Measurements from ENCODE around the gene MLLT10.

MLLT10 gene

DNA sequence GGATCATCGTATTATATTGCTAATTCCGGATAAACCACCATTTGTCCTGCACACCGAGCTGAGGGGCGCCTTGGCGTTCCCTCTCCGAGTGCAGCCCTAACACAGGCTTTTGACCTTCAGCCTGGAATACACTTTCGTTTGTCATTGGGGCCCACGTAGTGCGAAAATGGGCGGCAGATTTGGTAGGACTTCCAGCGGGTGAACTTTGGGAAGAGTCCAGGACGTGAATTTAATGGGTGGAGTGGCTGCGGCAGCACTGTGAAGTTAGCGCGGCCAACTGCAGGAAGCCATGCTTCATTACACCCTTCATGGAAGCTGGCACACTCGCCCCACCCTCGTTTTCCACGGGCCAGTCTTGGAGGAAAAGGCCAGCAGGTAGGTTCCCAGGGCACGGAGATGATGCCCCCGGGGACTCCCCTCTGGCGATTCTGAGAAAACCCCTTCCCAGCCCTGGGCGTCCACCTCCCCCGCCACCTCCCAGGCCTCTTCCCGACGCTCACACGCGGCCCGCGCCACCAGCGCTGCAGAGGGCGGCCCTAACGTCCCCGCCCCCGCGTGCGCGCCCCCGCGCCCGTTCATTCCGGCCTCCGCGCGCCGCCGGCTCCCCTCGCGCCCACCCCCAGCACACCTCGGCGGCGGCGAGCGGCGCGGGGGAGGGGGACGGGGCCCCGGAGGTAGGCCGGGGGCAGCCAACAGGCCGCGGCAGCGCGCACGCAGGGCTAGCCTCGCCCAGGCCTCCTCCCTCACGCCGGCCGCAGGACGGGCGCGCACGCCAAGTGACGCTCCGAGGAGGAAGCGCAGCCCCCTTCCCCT lies at the start of gene MLLT10:
TSS of gene MLLT10 (plus strand) at position 766 of the 813 bp plus-strand sequence. CDS start 413 bp downstream, outside the sequence.
- DNase-seq (ENCODE audit: low read depth) = peak; percentile 90

DNA sequence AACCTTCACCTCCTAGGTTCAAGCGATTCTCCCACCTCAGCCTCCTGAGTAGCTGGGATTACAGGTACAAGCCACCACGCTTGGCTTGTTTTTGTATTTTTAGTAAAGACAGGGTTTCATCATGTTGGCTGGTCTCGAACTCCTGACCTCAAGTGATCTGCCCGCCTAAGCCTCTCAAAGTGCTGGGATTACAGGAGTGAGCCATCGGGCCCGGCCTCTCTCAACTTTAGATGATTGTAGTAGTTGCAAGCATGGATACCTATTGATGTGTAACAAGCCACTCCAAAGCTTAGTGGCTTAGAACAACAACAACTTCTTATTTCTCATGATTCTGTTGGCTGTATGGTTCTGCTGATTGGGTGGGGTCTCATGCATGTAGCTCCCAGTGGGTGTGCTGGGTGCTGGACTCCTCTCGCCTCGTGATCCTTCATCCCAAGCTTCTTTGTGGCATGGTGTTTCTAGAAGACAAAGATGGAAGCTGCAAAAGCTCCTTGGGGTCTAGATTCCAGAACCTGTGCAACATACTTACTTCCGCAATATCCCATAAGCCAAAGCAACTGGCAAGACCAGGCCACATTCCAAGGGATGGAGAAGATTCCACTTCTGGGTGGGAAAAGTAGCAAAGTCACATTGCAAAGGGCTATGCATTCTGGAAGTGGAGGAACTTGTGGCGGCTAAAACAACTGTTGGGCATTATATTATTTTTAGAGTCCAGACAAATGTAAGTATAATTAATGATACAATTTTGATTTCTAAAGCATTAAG lies 46.4 kb upstream of the MLLT10 start:
- no peak for DNase-seq (ENCODE audit: low read depth)

DNA sequence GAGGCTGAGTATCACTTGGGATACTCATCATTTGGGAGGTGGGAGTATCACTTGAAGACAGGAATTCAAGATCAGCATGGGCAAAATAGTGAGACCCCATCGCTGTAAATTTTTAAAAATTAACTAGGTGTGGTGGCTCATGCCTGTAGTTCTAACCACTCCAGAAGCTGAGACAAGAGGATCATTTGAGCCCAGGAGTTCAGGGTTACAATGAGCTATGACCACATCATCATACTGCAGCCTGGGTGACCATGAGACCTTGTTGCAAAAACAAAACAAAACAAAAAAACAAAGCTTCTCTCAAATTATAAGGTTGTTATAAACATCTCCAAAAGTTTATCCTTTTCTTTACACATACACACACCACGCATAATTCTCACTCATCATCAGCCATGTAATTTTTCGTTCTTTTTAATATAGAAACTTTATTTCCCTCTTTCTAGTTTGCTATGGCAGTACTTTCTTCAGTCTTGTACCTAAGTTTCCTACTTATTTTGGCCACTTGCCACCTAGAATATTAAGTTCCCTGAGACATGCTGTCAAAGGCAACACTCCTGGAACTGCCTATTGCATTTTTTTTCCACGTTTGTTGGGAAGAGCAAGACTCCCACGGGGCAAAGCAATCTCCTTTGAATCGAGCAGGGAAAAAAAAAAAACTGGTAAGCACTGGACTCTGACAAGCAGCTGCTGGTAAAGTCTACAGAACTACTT lies 45.6 kb upstream of the MLLT10 start:
- DNase-seq (ENCODE audit: low read depth) = no peak

DNA sequence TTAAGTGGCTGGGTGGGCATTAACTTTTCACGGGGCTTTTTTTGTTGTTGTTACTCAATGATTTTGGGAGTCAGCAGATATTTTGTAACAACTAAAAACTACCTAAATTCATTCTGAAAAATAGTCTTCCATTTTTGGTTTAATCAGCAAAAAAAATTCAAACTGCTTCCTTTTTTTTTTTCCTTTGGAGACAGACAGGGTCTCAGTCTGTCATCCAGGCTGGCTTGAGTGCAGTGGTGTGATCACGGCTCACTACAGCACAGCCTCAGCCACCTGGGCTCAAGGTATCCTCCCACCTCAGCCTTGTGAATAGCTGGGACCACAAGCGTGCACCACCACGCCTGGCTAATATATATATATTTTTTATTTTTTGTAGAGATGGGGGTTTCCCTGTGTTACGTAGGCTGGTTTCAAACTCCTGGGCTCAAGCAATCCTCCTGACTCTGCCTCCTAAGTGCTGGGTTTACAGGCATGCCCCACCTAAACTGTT lies 45.0 kb upstream of the MLLT10 start:
- DNase-seq (ENCODE audit: low read depth) = no peak

GRCh38 chr10:21490028-21490710 lies 43.9 kb upstream of the MLLT10 start:
- no peak for DNase-seq (ENCODE audit: low read depth)

DNA sequence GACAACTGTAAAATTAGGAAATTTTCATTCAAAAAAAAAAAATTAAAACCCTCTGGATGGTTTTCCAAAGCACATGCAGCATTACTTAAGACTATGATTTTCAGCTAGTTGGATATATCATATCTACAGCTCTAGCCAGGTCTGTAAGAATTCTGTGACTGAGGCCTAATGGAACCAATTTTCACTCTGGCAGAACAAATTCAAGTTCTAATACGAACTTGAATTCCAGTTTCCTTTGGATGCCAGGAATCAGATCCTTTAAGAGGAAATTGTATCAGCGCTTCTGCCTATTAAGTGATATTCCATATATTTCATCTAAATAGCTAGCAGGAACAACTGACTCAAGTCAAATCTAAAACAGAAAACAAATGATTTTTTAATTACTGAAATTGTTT lies 43.3 kb upstream of the MLLT10 start:
- DNase-seq (ENCODE audit: low read depth) = no peak

GRCh38 chr10:21492421-21492820 lies 41.6 kb upstream of the MLLT10 start:
- no peak for DNase-seq (ENCODE audit: low read depth)

GRCh38 chr10:21493784-21494183 lies 40.2 kb upstream of the MLLT10 start:
- DNase-seq (ENCODE audit: low read depth) = no peak

GRCh38 chr10:21494191-21495001 lies 39.6 kb upstream of the MLLT10 start:
- DNase-seq (ENCODE audit: low read depth) = no peak

DNA sequence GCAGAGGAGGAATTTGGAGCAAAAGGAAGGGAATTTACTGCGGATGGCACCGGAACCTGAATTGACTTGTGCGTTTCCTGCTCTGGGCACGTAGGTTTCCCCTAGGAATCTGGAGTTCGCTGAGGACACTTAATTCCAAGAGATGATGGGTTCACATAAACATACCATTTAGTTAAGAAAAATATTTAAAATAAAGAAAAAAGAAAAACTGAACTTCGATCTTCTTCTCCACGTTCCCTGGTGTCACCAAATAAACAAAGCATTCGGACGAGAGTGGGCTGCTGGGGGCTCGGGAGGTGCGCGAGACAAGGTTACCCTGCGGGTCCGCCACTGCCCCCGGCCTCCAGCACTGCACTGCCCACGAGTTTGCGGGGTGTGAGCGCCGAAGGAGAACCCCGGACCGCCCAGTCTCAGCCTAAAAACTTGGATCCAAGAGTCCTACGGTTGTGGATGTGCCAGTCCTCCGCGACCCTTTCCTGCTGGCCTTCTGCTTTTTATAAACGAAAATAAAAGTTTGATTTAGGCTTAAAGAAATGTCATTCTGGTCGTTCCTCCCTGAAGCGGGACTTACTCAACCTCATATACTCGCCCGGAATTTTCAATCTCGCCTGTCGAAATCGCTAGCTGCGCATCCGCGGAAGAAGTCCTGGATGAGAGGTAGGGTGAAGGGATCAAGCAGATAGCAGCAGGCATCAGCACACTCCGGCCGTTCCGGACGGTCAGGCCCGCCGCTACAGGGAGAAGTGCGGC lies 38.9 kb upstream of the MLLT10 start:
- DNase-seq (ENCODE audit: low read depth) = no peak

DNA sequence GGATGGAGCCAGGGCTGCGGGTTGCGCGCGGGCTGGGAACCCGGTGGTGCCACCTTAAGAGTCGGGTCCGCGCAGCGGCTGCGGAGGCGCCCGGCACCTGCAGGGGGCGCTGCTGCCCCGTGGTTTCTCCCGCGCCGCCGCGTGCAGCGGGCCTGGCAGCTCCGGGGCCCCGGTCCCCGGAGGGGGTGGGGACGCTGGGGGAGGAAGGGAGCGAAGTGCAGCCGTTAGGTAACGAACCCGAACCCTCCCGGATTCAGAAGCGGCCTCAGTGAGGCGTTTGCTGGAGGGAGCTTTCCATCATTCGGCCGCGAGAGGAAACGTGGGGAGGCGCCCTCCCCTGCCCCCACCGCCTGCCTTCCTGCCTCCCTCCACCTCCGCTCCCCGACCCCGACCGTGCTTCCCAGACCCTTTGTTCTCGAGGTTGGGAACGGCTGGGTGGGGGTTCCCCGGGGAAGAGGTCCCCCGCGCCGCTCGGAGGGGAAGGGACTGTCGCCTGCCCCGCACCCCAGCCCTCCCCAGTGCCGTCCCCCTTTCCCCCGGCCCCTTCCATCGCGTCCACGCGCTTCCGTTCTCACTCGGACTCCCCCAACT lies 38.2 kb upstream of the MLLT10 start:
- DNase-seq (ENCODE audit: low read depth) = peak; percentile 61

GRCh38 chr10:21496343-21497176 lies 37.5 kb upstream of the MLLT10 start:
- no peak for DNase-seq (ENCODE audit: low read depth)

DNA sequence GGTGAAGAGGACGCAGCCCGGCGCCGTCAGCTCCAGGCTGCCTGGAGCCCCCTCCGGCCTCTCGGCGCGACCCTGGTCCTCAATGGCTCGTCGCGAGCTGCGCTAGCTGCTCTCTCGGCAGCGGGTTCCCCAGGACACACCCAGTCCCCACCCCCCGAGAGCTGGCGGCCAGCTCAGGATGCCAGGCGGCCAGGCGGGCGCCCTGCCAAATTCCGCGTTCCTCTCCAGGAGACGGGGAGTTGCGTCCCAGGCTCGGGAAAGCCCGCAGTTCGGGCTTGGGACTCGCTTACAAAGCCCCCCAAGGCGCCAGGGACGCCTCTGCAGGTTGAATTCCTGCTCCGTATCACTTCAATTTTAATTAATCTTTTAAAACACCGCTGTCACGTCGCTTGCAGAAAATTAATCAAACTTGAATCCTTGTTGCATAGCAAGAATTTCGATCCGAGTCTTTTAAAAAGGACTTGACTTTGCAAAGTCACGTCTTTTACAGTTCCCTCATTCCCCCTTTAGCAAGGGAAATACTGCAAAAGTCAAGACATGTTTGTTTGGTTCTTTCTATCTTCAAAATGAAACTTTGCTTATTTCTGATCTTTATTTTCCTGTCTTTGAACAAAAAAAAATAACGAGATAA lies 36.7 kb upstream of the MLLT10 start:
- peak; percentile 65 for DNase-seq (ENCODE audit: low read depth)

DNA sequence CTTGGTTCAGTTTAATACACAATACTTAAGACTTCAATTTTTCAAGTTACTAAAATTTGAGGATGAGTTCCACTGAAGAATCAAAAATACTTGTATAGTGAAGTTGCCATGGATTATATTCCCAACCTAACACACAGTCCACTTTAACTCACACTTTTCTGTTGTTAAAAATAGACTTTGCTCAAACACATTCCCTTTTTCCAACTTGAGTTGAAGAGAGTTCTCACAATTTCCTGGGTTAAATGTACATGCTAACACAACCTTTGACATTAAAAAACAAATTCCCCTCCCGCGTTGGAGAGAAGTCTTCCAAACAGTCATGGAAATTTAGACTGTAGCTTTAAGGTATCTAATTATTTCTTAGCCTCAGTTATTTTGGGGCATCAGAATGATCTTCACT lies 35.7 kb upstream of the MLLT10 start:
- DNase-seq (ENCODE audit: low read depth) = no peak

DNA sequence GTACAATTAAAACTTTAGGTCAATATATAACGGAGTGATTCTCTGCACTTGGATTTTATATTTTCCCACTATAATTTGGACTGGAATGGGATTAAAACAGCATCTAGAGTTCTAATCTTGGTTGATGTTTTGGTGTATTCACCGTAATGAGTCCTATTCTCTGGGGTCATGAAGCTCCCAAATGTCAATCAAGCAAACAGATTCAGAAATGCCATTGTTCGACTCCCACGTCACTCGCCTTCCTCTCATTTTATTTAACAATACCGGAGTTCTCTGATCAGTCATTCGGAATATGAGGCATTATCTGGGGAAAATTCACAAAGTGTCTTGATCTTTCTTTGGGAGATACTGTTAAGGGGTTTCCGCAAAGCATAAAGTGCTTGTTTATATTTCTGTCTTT lies 35.0 kb upstream of the MLLT10 start:
- DNase-seq (ENCODE audit: low read depth) = no peak

GRCh38 chr10:21499701-21500577 lies 34.1 kb upstream of the MLLT10 start:
- DNase-seq (ENCODE audit: low read depth) = no peak

GRCh38 chr10:21500578-21500910 lies 33.5 kb upstream of the MLLT10 start:
- DNase-seq (ENCODE audit: low read depth) = no peak

- DNase-seq (ENCODE audit: low read depth) = no peak
Measured at GRCh38 chr10:21501091-21501490, 32.9 kb upstream of the MLLT10 start.
